NT2/D1 (cell line): ENCODE measurements around the gene CCDC85C.

ENCODE experiments used
- DNase-seq: peaks from one replicate; pipeline ENCODE4 v3.0.0-alpha.2; 2011; ENCODE audit warnings: low read depth, low spot score
- H3K27me3 ChIP-seq: 2 replicates; pipeline ENCODE4 v1.6.0; 2011; ENCODE audit warnings: mild to moderate bottlenecking; ENCODE audit not compliant: insufficient read length, insufficient read depth
- H3K36me3 ChIP-seq: 2 replicates; pipeline ENCODE4 v1.6.1; 2011; ENCODE audit warnings: mild to moderate bottlenecking, low read length, mixed read lengths; ENCODE audit not compliant: insufficient read depth, insufficient read length
- H3K4me1 ChIP-seq: 2 replicates; pipeline ENCODE4 v1.5.1; 2011; ENCODE audit not compliant: insufficient read depth, insufficient read length
- H3K4me3 ChIP-seq: 2 replicates; pipeline ENCODE4 v1.5.1; 2011; ENCODE audit warnings: low read depth; ENCODE audit not compliant: insufficient read length
- H3K9ac ChIP-seq: 2 replicates; pipeline ENCODE4 v1.6.0; 2011; ENCODE audit warnings: low read depth; ENCODE audit not compliant: insufficient read length
- H3K9me3 ChIP-seq: 2 replicates; pipeline ENCODE4 v1.5.1; 2011; ENCODE audit warnings: mild to moderate bottlenecking, low read length; ENCODE audit not compliant: insufficient read depth
- SUZ12 ChIP-seq: IDR thresholded peaks from 2 replicates; pipeline ENCODE4 v1.6.1; 2011; ENCODE audit not compliant: insufficient read length, insufficient read depth; ENCODE audit errors: extremely low read depth
- YY1 ChIP-seq: IDR thresholded peaks from 2 replicates; pipeline ENCODE4 v1.6.1; 2011; ENCODE audit not compliant: insufficient read length, insufficient read depth
- ZNF274 ChIP-seq: IDR thresholded peaks from 2 replicates; pipeline ENCODE4 v1.6.1; 2011; ENCODE audit warnings: mild to moderate bottlenecking, low read depth, low read length

The CCDC85C gene

DNA sequence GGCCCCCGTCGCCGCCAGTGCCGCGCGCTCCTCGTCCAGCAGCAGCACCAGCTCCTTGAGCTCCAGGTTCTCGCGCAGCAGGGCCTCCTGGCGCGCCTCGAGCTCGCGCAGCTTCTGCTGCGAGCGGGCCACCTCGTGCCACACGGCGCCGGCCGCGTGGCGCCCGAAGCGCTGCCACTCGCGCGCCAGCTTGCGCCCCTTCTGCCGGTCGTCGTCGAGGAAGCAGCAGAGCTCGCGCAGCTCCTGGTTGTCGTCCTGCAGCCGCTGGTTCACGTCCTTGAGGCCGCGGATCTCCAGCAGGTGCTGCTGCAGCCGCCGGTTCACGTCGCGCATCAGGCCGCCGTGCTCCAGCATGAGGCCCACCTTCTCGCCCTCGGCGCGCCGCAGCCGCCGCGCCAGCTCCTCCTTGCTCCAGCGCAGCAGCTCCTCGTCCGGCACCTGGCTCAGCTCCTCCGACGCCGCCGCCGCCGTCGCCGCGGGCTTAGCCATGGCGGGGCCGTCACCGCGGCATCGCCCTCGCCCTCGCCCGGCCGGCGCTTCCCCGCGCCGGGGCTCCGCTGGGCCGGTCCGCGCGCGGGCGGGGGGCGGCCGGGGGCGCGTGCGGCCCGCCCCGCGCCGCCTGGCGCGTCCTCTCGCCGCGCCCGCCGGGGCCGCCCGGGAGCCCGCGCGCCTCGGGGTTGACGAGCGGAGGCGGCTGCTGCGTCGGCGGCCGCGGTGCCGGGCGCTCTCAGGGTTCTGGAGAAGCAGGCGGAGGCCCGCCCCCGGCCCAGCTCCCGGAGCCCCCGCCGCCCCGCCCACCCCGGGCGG lies at the start of gene CCDC85C:
CCDC85C (minus strand) TSS at position 737 of the 807 bp plus-strand sequence; CDS start at position 489, 248 bp downstream.
- peak within 1 kb of the TSS; percentile 92 for H3K9ac ChIP-seq
- DNase-seq: no peak
- H3K4me1 ChIP-seq: peaks cover 17% of the 10 kb centered on the region
- H3K27me3 ChIP-seq: peaks cover 12% of the 10 kb centered on the region
- peaks cover 7% of the 10 kb centered on the region for H3K36me3 ChIP-seq
- H3K9me3 ChIP-seq: no peaks in the 10 kb centered on the region
- TF ChIP-seq SUZ12 (no peak), ZNF274 (no peak), YY1 (no peak)
- H3K4me3 ChIP-seq: peak within 1 kb of the TSS; percentile 91

DNA sequence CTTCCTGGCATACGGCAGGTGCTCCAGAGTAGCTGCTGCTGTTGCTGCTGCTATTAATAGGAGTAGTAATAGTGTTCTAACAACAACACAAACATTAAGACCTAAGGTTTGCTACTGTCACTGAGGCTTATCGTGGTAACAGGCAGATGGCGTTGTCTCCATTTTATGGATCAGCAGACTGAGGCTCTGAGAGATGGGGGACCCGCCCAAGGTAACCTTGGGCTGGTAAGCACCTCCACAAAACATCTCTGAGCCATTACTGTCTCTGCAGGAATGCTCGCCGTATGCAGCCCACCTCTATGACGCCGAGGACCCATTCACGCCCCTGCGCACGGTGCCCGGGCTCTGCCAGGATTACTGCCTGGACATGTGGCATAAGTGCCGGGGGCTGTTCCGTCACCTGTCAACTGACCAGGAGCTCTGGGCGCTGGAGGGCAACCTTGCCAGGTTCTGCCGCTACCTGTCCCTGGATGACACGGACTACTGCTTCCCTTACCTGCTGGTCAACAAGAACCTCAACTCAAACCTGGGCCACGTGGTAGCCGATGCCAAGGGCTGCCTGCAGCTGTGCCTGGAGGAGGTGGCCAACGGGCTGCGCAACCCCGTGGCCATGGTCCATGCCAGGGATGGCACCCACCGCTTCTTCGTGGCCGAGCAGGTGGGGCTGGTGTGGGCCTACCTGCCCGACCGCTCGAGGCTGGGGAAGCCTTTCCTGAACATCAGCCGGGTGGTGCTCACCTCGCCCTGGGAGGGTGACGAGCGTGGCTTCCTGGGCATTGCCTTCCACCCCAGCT lies 48.1 kb upstream of the CCDC85C start:
- H3K9me3 ChIP-seq: no peaks in the 10 kb centered on the region
- peaks cover 6% of the 10 kb centered on the region for H3K4me1 ChIP-seq
- TF ChIP-seq ZNF274 (no peak), SUZ12 (no peak), YY1 (no peak)
- H3K9ac ChIP-seq: no peak overlapping the region
- peaks cover 3% of the 10 kb centered on the region for H3K36me3 ChIP-seq
- H3K27me3 ChIP-seq: no peaks in the 10 kb centered on the region
- no peak overlapping the region for H3K4me3 ChIP-seq
- DNase-seq: no peak

DNA sequence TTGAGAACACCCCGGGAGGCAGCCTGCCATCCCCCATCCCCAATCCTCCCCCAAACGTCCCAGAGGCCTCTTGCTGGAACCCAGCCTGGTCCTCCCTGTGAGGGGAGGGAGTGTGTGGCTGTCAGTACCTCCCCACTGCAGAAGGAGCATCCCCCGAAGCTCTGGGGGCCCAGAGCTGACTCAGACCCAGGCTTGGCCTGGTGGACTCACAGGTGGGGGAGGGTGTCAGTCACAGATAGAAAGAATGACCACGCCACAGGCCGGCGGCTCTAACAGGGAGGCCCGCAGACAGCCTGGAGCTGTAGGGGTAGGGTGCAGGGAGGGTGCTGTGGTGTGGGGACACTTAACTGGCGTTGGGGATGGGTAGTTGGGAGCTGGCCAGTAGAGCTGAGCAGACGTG lies 46.2 kb upstream of the CCDC85C start:
- Histone ChIP-seq H3K27me3 (peaks cover 10% of the 10 kb centered on the region), H3K4me1 (peaks cover 8% of the 10 kb centered on the region), H3K4me3 (no peak overlapping the region), H3K9ac (no peak overlapping the region), H3K9me3 (no peaks in the 10 kb centered on the region), H3K36me3 (peaks cover 3% of the 10 kb centered on the region)
- DNase-seq: no peak
- no peak for TF ChIP-seq SUZ12
- TF ChIP-seq ZNF274: no peak
- TF ChIP-seq YY1: no peak

DNA sequence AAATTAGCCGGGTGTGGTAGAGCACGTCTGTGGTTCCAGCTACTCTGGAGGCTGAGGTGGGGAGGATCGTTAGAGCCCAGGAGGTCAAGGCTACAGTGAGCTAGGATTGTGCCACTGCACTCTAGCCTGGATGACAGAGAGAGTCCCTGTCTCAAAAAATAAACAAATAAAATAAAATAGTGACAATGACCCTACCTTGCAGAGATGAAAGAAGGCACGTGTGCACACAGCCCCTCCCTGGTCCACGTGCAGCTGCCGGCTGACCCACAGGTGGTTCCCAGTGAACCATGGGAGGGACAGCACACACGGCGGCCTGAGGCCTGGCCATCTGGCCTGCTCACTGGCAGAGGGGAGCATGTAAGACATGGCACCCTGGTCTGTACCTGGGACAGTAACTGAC lies 45.6 kb upstream of the CCDC85C start:
- Histone ChIP-seq H3K4me3 (no peak overlapping the region), H3K27me3 (peaks cover 15% of the 10 kb centered on the region), H3K9me3 (no peaks in the 10 kb centered on the region), H3K9ac (peak overlapping the region; percentile 21), H3K4me1 (peaks cover 8% of the 10 kb centered on the region), H3K36me3 (peaks cover 3% of the 10 kb centered on the region)
- TF ChIP-seq ZNF274: no peak
- TF ChIP-seq YY1: no peak
- no peak for TF ChIP-seq SUZ12
- DNase-seq: no peak

DNA sequence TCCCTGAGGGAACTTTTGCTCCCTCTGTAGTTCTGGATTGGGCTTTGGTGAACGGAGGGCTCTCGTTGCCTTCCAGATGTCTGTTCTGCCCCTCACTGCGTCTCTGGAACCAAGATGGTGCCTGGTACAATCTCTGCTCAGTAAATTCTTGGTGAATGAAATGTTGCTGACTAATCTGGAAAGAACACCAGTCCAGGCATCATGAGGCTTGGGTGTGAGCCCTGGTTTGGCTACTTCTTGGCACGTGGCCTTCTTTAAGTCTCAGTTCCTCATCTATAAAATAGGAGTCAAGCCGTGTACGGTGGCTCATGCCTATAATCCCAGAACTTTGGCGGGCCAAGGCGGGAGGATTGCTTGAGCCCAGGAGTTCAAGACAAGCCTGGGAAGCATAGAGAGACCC lies 45.2 kb upstream of the CCDC85C start:
- DNase-seq: no peak
- no peak overlapping the region for H3K4me3 ChIP-seq
- peaks cover 8% of the 10 kb centered on the region for H3K4me1 ChIP-seq
- H3K9ac ChIP-seq: no peak overlapping the region
- peaks cover 15% of the 10 kb centered on the region for H3K27me3 ChIP-seq
- no peaks in the 10 kb centered on the region for H3K9me3 ChIP-seq
- H3K36me3 ChIP-seq: peaks cover 3% of the 10 kb centered on the region
- no peak for TF ChIP-seq ZNF274
- no peak for TF ChIP-seq YY1
- TF ChIP-seq SUZ12: no peak

DNA sequence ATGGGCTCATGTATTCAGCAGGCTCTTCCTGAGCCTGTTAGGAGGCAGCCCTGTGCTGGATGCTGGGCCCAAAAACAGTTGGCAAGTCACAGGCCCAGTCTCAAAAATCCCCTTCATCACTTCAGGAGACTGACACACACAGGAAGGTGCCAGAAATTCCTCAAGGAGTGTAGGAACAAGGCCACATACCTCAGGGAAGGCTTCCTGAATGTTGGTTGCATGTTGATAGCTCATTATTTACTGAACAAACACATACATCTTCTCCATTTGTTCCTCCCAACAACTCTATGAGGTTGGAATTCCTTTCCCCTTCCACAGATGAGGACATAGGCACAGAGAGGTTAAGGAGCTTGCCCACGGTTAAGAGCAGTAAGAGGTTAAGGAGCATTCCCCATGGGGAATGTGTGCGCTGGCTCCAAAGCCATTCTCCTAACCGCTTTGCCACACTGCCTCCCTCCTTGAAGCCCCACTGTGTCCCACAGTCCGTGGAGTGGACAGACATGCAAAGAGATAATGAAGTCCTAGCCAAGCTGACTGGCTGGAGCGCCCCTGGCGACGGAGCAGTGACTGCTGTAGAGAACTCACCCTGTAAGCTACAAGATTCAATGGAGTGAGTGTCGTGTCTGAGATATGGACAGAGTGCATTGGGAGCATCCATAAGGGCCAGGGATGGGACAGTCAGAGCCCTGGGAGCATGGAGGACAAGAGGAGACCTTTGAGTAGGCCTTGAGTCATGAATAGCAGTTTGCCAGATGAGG lies 44.2 kb upstream of the CCDC85C start:
- Histone ChIP-seq H3K4me3 (no peak overlapping the region), H3K4me1 (peaks cover 8% of the 10 kb centered on the region), H3K27me3 (peaks cover 24% of the 10 kb centered on the region), H3K9me3 (no peaks in the 10 kb centered on the region), H3K36me3 (peaks cover 3% of the 10 kb centered on the region), H3K9ac (no peak overlapping the region)
- DNase-seq: no peak
- no peak for TF ChIP-seq YY1
- no peak for TF ChIP-seq SUZ12
- TF ChIP-seq ZNF274: no peak
